ENCODE results near the gene PAM16.

DNA sequence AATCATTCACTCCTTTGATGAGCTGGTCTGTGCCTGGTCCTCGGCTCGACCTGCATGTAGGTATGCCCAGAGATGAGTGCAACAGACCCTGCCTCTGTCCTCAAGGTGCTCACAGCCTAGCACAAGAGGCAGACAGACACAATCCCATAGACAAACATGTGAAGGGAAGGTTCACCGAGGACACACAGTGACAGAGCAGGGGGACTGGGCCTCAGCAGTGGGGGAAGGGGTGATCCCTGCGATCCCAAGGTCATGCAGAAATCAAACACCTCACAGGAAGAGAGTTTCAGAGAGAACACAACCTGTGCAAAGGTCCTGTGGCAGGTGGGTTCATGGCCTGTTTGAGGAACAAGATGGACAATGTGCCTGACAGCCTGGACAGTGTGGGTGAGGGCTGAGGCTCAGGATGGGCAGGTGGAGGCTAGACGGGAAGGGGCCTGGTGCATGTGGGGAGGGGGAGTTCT lies 16.3 kb upstream of the PAM16 start:
- TF ChIP-seq EZH2 (IDR thresholded peaks at IDR 0.05; ENCODE audit: insufficient read depth, poor library complexity, severe bottlenecking): no peak
- TF ChIP-seq EZH2phosphoT487 (IDR thresholded peaks at IDR 0.05; ENCODE audit: insufficient read depth, low read depth): no peak

All from GM23248 (cell line).